Activated naive CD4-positive, alpha-beta T cell treated with anti-CD3 and anti-CD28 coated beads, Interleukin-2, amount 50 U/mL, for 72 hours (primary cell): Measurements from ENCODE around the gene FTO. TPM values are rescaled to one million over a fixed set of nuclear protein-coding genes. Genes with fewer than 3 reads are reported as not detected.
A peak's percentile ranks its signal among the peaks of the same experiment; 100 is the strongest.
"Not testable (repeated sequence)": the region's sequence is repeated elsewhere in the genome, so short reads cannot be mapped to it uniquely, and the experiment has no call there.

Experiments
- ATAC-seq, 2 donors: fragments of 150-1000 bp; cut with Tn5 transposase; 2 replicates each; pipeline ENCODE4 v1.10.0; 2021; ENCODE audit warnings: mild to moderate bottlenecking in 2 of 2, moderate library complexity in 2 of 2
- DNase-seq, 2 donors: peaks; one replicate each; pipeline ENCODE4 v3.0.0; 2021 to 2022; ENCODE audit warnings: low spot score in 2 of 2
- H3K27ac Mint-ChIP-seq, 2 donors: one replicate each; pipeline ENCODE4 v1.8.0; 2022; ENCODE audit warnings: mild to moderate bottlenecking in 2 of 2, mixed read lengths in 2 of 2
- H3K36me3 Mint-ChIP-seq, 2 donors: one replicate each; pipeline ENCODE4 v1.8.0; 2022; ENCODE audit warnings: mixed read lengths in 2 of 2
- H3K9me3 Mint-ChIP-seq, 2 donors: one replicate each; pipeline ENCODE4 v1.8.0; 2022; ENCODE audit warnings: mixed read lengths in 2 of 2
- total RNA-seq, 2 donors: library from RNA; stranded (reverse); gene quantifications; one replicate each; pipeline ENCODE4 v1.2.3, GENCODE V29; 2022

FTO gene
- total RNA-seq, 2 donors from 2014 or later: 57.5 to 63.1 TPM

- Mint-ChIP-seq H3K27ac (no peak overlapping the region), H3K36me3 (peaks cover 0 to 4% of the 10 kb centered on the region in 2 donors), H3K9me3 (no peaks in the 10 kb centered on the region)
- ATAC-seq (no peak), DNase-seq (no peak)
Measured at GRCh38 chr16:53693320-53693719, 10.6 kb upstream of the FTO start.

DNA sequence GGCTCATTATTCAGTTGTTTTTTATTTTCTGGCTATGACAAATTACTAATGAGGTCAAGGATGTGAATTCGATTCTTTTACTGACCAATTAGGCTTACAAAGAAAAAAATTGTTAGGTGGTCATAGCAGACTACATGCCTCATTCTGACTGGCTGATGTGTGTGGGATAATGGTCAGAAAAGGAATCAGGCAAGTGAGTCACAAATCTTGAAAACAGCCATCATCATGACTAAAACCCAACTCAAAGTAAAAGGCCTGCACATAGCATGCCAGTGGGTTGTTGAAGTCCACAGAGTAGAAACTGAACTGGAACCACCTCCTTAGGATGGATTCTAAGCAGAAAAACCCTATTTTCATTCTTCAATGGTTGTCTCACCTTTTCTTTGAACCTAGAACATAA is 8.9 kb upstream of the FTO start:
- peak; percentile 47 to 78 for ATAC-seq
- no peak for DNase-seq
- Mint-ChIP-seq H3K27ac (no peak overlapping the region), H3K36me3 (peaks cover 0 to 4% of the 10 kb centered on the region in 2 donors), H3K9me3 (no peaks in the 10 kb centered on the region)

DNA sequence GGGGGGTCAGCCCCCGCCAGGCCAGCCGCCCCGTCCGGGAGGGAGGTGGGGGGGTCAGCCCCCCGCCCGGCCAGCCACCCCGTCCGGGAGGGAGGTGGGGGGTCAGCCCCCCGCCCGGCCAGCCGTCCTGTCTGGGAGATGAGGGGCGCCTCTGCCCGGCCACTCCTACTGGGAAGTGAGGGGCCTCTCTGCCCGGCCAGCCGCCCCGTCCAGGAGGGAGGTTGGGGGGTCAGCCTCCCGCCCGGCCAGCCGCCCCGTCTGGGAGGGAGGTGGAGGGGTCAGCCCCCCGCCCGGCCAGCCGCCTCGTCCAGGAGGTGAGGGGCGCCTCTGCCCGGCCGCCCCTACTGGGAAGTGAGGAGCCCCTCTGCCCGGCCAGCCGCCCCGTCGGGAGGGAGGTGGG is 5.7 kb upstream of the FTO start:
- not testable (repeated sequence) for DNase-seq, H3K9me3 Mint-ChIP-seq, H3K36me3 Mint-ChIP-seq, H3K27ac Mint-ChIP-seq, ATAC-seq

GRCh38 chr16:53704445-53704813 is 473 bp downstream of the FTO start:
- Mint-ChIP-seq H3K36me3 (peaks cover 24 to 26% of the 10 kb centered on the region in 2 donors), H3K27ac (peak overlapping the region; percentile 81 to 97), H3K9me3 (no peaks in the 10 kb centered on the region)
- no peak for ATAC-seq
- no peak for DNase-seq

DNA sequence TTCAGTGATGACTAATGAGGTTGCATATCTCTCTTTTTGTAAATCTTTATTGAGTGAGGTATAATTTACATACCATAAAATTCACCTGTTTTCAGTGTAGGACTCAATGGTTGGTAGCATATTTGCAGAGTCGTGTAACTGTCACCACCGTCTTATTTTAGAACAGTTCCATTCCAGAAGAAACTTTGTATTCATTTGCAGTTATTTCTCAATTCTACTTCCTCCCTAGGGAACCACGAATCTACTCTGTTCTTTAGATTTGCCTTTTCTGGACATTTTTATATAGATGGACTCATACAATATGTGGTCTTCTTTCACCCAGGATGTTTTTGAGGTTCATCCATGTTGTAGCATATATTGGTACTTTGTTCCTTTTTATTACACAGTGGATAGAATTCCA is 3.7 kb downstream of the FTO start:
- Mint-ChIP-seq H3K36me3 (peaks cover 24 to 26% of the 10 kb centered on the region in 2 donors), H3K9me3 (no peaks in the 10 kb centered on the region), H3K27ac (no peak overlapping the region)
- ATAC-seq (no peak), DNase-seq (no peak)

- ATAC-seq (no peak), DNase-seq (no peak)
- Mint-ChIP-seq H3K9me3 (no peaks in the 10 kb centered on the region), H3K27ac (no peak overlapping the region), H3K36me3 (peaks cover 24 to 26% of the 10 kb centered on the region in 2 donors)
Measured at GRCh38 chr16:53708490-53708889, 4.5 kb downstream of the FTO start.

DNA sequence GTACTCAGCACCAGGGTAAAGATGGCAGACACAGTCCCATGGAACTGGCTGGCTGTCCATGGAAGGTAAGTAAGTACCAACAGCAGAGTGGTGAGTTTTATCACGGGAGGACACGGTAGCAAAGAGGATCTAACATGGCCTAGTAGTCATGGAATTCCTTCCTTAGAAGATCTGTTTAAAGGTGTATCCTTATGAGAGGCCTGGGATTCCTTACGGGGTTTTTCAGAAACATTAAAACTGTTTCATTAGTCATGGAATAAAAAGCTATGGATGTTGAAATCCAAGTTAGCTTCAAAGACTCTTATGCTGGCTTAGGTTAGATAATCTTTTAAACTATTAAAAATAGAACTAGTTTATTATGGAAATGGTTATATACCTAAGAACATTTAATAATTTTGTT is 7.4 kb downstream of the FTO start:
- ATAC-seq: no peak
- no peak for DNase-seq
- Mint-ChIP-seq H3K9me3 (no peaks in the 10 kb centered on the region), H3K36me3 (peaks cover 10 to 14% of the 10 kb centered on the region in 2 donors), H3K27ac (no peak overlapping the region)

DNA sequence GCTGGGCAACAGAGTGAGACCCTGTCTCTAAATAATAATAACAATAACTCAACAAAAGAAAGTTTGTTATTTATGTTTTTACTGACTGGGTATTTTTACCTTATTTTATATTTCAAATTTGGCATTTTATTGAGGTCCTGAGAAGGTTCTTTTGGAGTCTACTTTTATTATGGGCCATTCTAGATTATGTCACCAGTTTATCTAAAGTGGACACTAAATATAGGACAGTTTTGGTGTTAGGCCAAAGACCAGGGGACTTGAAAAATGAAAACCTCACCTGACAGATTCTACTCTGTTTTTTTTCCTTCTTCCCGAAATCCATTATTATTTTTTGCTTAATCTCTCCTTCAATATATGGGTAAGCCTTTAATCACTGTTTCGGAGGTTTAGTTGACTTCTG is 8.1 kb downstream of the FTO start:
- no peak overlapping the region for H3K27ac Mint-ChIP-seq
- peaks cover 8 to 10% of the 10 kb centered on the region in 2 donors for H3K36me3 Mint-ChIP-seq
- ATAC-seq: no peak

DNA sequence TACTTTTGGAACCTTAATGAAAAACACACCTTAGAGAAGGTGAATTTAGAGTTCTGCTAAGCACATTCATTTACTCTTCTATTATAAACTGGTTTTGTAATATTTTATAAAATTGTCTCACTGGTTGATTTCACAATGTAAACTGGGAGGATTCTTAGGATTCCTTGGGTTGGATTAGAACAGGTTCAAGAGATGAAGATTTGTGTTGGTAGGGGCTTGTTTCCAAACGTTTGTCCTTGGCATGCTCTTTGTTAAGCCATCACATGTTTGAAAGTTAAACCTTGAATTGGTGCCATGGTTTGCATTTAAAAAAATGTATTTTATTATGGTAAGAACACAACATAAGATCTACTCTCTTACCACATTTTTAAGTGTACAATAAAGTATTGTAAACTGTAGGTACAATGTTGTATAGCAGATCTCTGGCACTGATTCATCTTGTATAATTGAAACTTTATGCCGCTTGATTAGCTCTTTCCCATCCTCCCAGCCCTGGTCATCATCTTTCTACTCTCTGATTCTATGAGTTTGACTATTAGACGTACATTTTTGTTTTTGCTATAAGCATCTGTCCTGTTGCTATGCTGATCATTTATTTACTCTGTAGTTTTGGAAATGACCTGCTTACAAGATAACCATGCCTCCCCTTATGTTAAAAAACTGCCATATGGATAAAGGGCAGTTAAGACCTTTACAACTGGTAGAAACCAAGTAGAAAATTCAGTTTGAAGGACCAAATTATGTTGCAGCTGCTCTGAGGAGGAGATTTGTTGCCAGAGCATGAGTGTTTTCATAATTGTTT is 9.6 kb downstream of the FTO start:
- DNase-seq: no peak
- Mint-ChIP-seq H3K36me3 (no peaks in the 10 kb centered on the region), H3K9me3 (no peaks in the 10 kb centered on the region), H3K27ac (no peak overlapping the region)
- no peak for ATAC-seq

More for the DNA sequence above, 8.1 kb downstream of the FTO start:
- H3K9me3 Mint-ChIP-seq: no peaks in the 10 kb centered on the region
- DNase-seq: no peak

- H3K36me3 Mint-ChIP-seq: no peaks in the 10 kb centered on the region
- ATAC-seq (no peak), DNase-seq (no peak)
- no peak overlapping the region for H3K27ac Mint-ChIP-seq
- no peaks in the 10 kb centered on the region for H3K9me3 Mint-ChIP-seq
Measured at GRCh38 chr16:53714205-53715022, 10.5 kb downstream of the FTO start.

DNA sequence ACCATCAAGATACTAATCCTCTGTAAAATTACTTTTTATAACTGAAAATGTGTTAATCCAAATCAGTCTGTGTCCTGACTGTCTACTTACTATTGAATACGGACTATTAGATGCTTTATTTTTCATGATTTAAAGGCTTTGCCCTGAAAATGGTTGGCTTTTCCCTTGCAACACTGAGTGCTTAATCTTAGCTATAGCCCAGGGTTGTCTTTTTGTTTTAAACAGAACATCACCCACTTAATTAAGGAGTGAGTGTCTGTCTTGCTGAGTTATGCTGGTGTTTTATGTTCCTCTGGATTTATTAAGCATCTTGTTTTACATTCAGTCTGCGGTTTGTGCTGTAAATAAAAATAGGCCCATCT is 11.0 kb downstream of the FTO start:
- ATAC-seq: no peak
- no peak overlapping the region for H3K27ac Mint-ChIP-seq
- H3K9me3 Mint-ChIP-seq: no peaks in the 10 kb centered on the region
- H3K36me3 Mint-ChIP-seq: no peaks in the 10 kb centered on the region
- no peak for DNase-seq

GRCh38 chr16:53717577-53717976 is 13.6 kb downstream of the FTO start:
- no peak overlapping the region for H3K27ac Mint-ChIP-seq
- peaks cover 0 to 5% of the 10 kb centered on the region in 2 donors for H3K36me3 Mint-ChIP-seq
- ATAC-seq (no peak), DNase-seq (no peak)
- no peaks in the 10 kb centered on the region for H3K9me3 Mint-ChIP-seq

GRCh38 chr16:53721017-53721416 is 17.1 kb downstream of the FTO start:
- peaks cover 0 to 5% of the 10 kb centered on the region in 2 donors for H3K36me3 Mint-ChIP-seq
- no peak overlapping the region for H3K27ac Mint-ChIP-seq
- H3K9me3 Mint-ChIP-seq: no peaks in the 10 kb centered on the region
- ATAC-seq (no peak), DNase-seq (no peak)

DNA sequence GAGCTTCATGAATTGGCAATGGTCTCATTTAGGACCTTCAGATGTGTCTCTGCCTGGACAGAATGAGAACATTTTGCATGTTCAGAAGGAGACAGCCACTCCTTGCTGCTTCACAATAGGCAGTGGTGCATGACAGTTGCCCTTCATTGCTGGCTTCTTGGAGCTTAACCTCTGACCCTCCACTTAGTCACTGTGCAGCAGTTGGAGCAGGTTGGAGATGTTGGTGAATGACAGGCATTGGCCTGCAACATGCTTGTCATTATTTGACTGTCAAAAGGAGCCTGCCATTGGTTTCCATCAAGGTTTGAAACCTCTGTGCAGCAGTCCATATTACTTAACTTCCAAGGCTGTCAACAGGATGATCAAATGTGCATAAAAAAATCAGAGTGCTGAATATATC is 22.7 kb downstream of the FTO start:
- DNase-seq (no peak), ATAC-seq (no peak)

GRCh38 chr16:53730693-53731092 is 26.7 kb downstream of the FTO start:
- Mint-ChIP-seq H3K36me3 (peaks cover 0 to 18% of the 10 kb centered on the region in 2 donors), H3K9me3 (peaks cover 0 to 14% of the 10 kb centered on the region in 2 donors), H3K27ac (no peak overlapping the region)
- ATAC-seq (no peak), DNase-seq (no peak)

More for the DNA sequence above, 22.7 kb downstream of the FTO start:
- H3K27ac Mint-ChIP-seq: no peak overlapping the region
- peaks cover 0 to 18% of the 10 kb centered on the region in 2 donors for H3K36me3 Mint-ChIP-seq
- peaks cover 0 to 14% of the 10 kb centered on the region in 2 donors for H3K9me3 Mint-ChIP-seq

DNA sequence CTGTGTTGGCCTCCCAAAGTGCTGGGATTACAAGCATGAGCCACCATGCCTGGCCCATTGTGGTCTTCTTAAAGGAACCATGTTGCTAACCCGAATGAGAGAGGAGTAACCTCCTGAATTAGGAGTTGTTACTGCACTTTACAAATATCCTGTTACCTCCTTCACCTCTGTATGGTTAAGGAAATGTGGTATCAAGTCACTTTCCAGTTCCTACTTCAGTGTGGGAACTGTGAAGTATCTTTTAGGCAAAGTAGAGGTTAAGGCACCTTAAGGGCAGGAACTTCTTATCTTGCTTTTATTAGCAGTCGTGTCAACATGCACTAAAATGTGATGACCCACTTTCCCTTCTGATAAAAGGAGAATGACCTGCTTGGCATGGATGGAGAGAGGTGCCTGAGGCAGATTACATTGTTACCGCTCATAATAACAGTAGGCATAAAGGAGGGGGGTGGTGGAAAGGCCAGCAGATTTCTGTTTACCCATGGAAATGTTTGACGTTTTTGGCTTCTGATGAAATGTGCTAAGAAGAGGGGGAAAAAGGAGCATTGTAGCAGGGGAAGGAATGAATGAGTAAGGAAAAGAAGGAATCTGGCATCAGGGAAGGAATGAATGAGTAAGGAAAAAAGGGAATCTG is 28.5 kb downstream of the FTO start:
- Mint-ChIP-seq H3K27ac (peak overlapping the region in 1 of 2 donors; percentile 48), H3K36me3 (peaks cover 0 to 12% of the 10 kb centered on the region in 2 donors), H3K9me3 (peaks cover 0 to 9% of the 10 kb centered on the region in 2 donors)
- ATAC-seq (no peak), DNase-seq (no peak)

- DNase-seq: no peak
- ATAC-seq: no peak
- no peaks in the 10 kb centered on the region for H3K36me3 Mint-ChIP-seq
Measured at GRCh38 chr16:53734908-53735307, 31.0 kb downstream of the FTO start.

More at GRCh38 chr16:53734908-53735307, 31.0 kb downstream of the FTO start:
- no peak overlapping the region for H3K27ac Mint-ChIP-seq
- H3K9me3 Mint-ChIP-seq: no peaks in the 10 kb centered on the region
